NCI-H82 treated with DMSO at 0.1 percent for 48 hours (cell line): ENCODE measurements around the gene FBRSL1.

ENCODE experiments used
- DNase-seq: peaks from one replicate; lab custom pipeline; 2025; ENCODE audit not compliant: unreplicated experiment; lab: John Stamatoyannopoulos, UW

FBRSL1 gene

DNA sequence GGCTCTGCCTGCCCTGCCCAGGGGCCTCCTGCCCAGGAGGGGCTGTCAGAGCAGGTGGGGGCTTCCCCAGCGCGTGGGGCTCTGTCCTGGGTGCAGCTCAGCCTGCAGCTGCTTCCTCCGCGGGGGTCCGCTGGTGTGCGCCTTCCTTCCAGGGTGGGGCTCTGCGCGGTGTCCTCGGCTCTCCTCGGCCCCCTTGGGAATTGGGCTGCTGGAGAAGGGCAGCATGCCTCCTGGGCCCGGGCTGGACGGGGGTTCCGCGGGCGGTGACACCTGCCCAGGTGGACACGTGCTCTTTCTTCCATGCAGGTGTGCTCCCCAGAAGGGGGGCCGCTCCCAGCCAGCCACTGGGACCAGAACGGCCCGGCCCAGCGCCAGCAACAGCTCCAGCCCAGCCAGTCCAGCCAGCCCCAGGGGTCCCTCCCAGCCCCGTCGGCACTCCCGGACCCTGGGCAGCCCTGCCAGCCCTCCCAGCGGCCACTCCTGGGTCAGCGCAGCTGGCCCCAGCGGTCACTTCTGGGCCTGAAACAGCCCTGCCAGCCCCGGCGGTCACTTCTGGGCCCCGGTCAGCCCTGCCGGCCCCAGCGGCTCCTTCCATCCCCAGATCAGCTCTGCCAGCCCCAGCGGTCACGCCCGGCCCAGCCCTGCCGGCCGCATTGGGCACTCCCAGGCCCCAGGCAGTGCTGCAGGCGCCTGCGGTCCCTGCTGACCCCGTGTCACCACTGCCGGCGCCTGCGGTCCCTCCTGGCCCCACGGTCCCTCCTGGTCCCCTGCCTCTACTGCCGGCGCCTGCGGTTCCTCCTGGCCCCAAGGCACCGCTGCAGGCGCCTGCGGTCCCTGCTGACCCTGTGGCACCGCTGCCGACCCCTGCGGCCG is 19.1 kb downstream of the FBRSL1 start:
- DNase-seq: no peak

DNA sequence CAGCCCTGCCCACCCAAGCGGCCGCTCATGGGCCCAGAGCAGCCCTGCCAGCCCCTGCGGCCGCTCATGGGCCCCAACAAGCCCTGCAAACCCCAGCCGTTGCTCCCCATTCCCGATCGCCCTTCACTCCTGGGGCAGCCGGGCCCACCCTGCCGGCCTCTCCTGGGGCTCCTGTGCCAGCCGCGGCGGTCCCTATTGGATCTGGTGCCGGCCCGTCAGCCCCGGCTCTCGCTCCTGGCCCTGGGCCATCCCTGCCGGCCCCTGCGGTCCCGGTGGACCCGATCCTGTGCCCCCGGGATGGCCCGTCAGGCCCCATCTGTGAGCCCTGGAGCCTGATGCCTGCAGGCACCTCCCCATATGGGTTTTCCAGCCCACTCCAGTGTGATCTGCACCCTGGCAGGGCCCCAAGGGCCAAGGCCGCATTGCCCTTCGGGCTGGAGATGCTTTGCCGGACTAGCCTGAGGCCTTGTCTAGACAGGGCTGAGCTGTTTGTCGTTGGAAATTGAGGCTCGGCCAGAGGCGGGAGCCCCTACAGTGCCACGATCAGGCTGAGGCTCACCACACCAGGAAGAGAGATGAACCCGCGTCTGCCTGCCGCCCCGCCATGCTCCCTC is 20.3 kb downstream of the FBRSL1 start:
- no peak for DNase-seq

DNA sequence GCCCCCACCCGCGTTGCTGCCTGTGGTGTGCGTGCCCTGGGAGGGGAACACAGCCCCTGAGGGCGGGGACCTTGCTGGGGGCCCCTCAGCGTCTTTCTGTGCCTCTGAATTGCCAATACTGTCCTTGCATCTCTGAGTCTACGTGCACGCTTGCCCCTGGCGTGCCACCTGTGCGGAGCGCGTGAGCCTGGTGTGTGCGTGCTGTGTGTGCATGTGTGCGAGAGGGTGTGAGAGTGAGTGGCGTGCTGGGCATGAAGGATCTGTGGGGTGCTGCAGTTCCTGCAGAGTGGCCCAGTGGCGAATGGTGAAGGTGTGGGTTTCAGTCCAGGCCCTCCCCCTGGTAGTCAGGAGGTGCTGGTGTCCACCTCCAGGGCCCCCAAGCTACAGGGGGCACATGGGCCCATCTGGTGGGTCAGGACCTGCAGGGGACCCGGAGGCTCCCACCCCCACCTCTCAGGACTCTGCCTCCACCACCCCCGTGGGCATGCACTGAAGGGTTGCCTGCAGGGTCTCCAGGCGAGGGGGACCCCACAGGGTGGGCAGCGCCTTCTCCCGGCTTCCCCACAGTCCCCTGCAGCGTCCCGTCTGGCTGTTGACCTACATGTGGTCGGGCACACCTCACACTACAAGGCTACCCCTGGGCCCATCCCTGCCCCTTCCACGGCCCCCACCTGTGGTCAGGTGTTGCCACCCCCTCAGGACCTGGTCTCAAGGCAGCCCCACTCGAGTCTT is 21.0 kb downstream of the FBRSL1 start:
- DNase-seq: no peak

DNA sequence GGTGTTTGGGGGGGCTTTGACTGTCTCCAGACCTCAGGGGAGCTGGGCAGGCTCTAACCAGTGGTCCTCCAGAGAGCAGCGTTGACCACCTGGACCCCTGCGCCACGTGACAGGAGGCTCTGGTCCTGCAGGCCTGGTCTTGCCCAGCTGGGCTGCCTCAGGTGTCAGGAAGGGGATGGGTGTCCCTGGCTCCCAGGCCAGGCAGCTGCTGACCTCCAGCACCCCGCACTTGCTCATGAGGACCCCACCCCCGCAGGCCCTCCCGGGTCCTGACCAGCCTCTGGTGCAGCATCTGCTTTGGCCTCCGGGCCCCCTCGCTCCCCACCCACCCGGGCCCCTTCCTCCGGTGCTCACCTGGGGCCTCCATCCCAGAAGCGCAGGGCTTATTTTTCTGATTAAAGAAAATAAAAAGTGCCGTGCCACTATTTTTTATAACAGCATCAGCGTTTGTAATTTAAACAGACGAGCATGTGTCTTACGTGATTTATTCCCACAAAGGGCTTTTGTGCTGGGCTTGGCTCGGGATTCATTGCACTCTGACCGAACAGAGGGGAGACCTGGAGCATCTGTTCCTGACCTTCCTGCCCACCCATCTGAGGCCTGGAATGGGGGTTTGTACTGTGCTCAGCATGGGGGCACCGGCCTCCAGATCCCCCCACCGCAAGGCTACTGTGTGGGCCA is 21.7 kb downstream of the FBRSL1 start:
- no peak for DNase-seq

DNA sequence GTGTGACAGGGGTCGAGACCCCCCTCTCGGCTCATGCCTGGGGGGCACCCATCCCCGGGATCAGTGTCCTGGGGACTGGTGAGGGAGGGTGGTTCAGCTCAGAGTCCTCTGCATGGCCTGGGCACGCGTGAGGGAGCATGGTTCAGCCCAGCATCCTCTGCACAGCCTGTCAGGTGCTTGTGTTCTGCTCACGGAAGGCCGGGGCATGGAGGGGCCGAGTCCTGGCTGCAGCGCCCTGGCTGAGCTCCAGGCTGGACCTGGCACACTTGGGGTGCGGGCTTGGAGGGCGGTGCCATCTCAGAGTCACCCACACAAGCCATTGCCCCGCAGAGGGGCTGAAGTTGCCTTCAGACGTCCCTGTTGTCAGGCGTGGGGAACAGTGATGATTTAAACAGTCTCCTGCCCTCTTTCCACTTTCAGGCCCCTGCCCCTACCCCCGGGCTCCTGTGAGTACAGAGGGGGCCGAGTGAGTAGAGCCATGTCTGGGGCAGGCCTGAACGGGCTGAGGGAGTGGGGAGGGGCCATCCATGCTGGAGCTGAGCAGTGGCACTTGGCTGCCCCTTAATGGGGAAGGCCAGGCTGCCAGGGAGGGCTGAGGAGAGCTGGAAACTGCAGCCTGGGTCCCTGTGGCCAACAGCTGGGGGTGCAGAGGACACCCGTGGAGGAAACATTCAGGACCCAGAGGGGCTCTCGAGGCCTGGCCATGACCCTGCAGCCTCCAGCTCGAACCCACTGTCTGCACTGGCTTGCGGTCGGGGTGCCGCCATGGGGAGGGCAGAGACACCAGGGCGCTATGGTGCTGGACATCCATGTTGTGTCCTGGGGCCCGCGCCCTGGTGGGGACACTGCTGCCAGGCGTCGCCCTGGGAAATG is 22.5 kb downstream of the FBRSL1 start:
- no peak for DNase-seq

DNA sequence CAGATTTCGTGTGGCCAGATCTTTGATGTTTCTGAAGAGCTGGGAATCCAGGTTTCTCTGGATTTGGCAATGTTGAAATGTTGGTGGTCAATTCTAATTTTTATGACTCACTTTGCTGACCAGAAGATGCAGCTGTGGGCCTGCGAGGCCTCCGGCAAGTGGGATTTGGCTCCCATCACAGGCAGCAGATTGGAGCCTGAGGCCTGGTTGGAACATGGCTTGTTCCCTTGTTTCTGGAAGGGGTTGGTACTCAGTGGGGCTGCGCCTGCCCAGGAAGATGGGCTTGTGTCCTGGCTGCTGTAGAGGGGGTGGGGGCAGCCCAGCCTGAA is 23.1 kb downstream of the FBRSL1 start:
- DNase-seq: no peak

DNA sequence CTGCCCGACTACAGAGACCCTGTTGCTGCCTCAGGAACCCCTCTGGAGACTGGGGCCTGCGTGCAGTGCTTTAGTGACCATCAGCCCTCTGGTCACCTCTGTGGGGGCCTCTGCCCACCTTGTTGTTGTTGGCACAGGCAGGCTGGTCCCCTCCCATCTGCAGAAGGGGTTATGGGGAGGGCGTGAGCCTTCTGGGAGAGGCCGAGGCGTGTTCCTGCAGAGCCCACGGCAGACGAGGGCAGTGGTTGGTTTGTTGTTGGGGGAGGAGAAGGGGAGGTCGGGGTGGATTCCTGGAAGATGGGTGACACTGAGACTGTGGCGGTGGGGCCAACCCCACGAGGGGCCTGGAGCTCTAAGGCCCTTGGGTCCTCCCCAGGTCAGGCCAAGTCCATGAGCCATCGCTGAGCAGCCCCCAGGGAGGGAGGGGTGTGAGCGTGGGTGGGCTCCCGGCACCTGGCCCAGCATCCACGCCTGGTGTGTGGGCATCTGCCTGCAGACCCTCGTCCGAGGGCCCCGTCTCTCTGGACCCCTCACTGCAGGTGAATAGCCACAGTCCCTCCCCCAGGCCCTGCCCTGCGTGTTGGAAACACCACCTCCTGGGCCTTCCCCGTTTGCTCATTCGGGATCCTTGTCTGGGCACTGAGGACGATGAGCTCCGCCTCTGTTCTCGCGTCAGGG is 23.6 kb downstream of the FBRSL1 start:
- no peak for DNase-seq

DNA sequence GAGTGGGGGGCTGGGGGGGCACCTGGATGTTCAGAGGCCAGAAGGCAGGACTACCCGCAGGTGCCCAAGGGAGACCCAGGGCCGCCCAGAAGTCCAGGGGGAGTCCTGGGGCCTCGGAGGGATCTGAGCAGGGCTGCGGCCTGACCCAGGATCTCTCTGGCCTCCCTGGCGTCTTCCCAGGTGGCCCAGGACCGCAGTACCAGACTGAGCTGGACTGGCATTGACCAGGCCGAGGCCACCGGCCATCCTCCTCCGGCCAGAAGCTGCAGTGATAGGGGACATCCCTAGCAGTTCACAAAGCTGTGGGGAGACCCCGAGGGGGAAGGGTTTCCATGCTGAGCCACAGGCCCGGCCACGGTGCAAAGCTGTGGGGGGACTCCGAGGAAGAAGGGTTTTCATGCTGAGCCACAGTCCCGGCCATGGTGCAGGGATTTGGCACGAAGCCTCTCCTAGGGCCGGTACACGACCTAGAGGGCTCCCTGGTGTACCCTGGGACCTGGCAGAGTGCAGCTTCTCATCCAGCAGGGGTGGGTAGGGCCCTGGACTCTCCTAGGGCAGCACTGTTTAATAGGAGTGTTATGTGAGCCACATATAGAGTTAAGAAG is 24.4 kb downstream of the FBRSL1 start:
- DNase-seq: no peak

DNA sequence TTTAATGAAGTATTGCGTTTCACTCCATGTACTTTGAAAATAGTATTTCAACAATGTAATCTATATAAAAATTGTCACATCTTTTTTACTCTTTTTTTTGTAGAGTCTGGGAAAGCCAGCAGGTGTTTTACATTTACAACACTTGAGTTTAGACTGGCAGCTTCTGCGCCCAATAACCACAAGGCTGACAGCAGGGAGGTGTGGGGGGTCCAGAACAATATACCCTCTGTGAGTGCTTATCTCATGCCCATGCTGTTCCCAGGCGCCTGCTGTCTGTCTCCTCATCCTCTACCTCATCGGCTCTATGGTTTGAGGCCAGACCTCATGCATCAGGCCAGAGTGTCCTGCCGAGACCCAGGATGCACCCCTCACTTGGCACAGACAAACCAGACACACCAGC is 24.9 kb downstream of the FBRSL1 start:
- no peak for DNase-seq

DNA sequence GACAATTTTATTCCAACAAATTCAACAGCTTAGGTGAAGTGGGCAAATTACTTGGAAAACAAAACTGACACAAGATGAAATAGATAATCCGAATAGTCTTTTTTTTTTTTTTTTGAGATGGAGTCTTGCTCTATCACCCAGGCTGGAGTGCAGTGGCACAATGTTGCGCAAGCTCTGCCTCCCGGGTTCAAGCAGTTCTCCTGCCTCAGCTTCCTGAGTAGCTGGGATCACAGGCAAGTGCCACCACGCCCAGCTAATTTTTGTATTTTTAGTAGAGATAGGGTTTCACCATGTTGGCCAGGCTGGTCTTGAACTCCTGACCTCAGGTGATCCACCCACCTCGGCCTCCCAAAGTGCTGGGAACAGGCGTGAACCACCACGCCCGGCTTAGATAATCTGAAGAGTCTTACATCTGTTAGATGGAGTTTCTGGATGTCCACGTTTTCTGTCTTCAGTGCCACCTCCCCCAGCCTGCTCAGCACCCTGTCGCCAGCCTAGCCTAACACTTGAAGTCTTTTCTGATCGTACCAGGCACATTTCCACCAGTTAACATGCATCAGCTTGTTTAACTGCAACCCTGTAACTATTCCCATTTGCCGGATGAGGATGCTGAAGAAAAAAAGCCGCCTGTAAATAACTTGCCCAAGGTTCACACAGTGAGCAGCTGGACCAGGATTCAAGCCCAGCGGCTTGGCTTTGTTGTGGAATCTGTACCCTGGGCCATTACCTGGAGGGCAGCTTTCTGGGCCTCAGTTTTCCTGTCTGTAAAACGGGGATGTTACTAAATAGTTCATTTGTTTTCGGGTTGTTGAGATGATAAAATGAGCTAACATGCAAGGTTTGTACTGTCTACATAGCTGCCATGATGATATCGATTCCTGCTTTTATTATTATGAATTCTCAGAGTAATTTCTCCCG is 26.4 kb downstream of the FBRSL1 start:
- no peak for DNase-seq

DNA sequence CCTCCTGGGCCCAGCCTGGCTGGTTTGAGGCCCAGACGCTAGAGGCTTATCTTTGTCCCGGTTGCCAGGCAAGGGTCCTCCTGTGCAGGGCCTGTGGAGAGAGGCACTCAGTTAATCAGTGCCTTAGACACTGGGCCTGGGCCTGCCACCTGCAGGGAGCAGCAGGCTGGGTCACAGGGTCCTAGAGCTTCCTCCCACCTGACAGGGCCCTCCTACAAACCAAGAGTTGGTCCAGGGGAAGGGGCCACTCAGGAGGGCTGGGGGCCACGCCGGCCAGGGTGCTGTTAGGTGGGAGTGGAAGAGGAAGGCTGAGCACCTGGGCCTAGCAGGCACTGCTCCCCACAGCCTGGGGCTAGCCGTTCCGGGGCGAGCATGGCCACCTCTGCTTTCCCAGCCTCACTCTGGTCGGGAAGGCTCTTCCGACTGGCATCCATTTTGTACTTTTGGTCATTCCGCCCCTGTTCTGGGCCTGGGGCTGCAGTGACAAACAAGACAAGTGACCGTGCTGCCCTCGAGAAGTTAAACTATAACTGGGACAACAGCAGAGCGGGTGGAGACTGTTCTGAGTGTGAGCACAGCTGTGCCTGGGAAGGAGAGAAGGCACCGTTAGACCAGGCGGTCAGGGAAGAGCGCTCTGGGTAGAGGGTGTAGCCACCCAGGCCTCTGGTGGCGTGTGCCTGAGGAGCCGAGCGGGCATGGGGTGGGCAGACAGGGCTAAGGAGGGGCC is 27.2 kb downstream of the FBRSL1 start:
- DNase-seq: no peak

DNA sequence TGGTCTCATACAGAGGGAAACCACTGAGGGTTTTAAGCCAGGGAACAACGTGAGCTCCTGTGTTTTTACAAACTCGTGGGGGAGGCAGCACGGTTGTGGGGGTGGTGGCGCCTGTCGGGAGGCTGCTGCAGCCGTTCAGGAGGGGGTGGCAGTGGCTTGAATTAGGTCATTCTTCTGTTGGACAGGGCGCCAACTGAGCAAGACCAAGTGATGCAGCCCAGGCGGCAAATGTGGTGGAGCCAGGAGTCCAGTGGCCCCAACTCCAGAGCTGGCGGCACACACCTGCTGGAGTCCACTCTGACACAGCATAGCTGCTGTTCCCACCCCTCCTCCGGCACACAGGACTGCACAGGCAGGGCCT is 27.8 kb downstream of the FBRSL1 start:
- DNase-seq: no peak

DNA sequence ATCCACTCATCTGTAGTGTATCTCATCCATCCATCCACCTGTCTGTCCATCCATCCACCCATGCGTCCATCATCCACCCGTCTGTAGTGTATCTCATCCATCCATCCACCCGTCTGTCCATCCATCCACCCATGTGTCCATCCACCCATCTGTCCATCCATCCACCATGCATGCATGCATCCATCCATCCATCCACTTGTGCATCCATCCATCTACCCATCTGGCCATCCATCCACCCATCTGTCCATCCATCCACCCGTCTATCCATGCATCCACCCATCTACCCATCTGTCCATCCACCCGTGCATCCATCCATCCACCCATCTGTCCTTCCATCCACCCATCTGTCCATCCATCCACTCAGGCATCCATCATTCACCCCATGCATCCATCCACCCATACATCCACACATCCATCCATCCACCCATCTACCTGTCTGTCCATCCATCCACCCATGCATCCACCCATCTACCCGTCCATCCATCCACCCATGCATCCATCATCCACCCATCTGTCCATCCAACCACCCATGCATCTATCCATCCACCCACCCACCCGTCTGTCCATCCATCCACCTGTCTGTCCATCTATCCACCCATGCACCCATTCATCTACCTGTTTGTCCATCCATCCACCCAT is 28.5 kb downstream of the FBRSL1 start:
- DNase-seq: no peak

DNA sequence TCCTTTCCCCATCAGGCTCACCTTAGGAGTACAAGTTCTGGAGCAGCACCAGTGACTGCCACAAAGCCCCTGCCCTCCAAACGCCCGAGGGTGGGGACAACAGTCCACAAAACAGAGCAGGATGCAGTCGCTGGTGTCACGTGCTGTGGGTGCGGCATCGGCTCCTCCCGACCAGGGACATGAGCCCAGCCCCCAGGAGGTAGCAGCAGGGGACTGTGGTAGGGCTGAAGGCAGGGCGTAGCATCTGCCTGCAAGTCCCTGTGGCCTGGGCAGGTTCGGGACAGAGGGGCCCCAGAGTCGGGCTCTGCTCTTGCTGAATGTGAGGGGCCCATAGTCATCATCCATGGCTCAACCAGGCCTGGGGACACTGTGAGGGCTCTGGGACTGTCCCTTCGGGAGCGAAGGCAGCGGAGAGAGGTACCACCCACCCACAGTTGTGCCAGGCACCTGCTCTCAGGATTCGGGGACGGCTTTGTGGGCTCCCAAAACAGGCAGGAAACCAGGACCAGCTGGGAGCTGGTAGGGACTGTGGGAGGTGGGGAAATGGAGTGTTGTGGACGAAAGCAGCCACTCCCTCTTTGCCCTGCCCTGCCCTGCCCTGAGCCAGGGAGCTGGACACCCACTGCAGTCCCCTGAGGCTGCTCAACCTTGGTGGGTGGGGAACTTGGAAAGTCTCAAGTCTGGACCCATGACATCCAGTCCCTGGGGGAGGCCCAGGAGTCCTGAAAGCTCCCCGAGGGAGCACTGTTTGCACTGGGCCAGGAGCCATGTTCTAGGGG is 30.7 kb downstream of the FBRSL1 start:
- no peak for DNase-seq

DNA sequence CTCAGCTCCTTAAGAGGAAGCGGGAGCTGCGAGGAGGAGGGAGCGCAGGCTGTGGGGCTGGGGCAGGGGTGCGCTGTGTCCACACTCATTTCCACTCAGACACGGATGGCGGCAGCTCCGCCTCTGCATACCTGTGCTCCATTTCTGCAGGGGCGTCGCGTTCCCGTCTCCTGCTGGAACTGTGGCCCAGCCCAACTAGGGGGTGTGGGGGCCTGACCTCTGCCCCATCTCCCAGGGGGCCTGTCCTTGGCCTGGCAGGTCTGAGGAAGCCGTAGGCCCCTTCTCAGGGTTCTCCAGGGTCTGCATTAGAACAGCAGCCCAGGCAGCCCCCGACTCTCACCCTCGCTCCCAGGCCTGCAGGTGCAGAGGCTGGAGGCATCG is 31.2 kb downstream of the FBRSL1 start:
- no peak for DNase-seq

DNA sequence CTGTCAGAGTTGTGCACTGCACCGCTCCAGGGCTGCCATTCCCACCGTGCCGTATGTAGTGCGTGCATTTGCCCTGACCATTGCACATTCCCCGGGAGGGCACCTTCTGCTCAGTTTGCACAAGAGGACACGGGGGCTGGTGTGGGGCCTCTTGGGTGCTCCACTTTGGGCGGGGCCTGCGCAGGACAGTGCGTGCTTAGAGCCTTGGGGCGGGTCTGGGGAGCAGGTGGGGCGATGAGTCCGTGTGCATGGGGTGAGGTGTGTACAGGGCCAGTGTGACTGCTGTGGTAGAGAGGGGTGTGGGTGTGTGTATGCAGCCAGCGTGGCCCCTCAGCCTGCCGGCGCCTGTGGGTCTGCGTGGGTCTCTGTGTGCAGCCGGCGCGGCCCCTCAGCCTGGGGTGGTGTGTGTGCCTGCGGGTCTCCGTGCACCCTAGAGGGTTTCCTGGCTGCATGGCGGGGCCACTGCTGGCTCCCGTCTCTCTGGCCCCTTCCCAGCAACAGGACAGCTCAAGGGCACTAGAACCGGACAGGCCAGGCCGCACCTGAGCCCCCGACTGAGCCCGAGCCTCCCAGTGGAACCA is 31.9 kb downstream of the FBRSL1 start:
- DNase-seq: no peak
